HG02970 (cell line): Measurements from ENCODE around the gene ZNF70.
"Not testable (repeated sequence)": the region's sequence is repeated elsewhere in the genome, so short reads cannot be mapped to it uniquely, and the experiment has no call there.

ENCODE experiments used
- ATAC-seq: cut with Tn5 transposase; IDR thresholded peaks from one replicate; pipeline ENCODE4 v1.9.1; 2021; ENCODE audit warnings: mild to moderate bottlenecking, moderate library complexity, moderate number of reproducible peaks; ENCODE audit not compliant: unreplicated experiment, low FRiP score

ZNF70 gene

DNA sequence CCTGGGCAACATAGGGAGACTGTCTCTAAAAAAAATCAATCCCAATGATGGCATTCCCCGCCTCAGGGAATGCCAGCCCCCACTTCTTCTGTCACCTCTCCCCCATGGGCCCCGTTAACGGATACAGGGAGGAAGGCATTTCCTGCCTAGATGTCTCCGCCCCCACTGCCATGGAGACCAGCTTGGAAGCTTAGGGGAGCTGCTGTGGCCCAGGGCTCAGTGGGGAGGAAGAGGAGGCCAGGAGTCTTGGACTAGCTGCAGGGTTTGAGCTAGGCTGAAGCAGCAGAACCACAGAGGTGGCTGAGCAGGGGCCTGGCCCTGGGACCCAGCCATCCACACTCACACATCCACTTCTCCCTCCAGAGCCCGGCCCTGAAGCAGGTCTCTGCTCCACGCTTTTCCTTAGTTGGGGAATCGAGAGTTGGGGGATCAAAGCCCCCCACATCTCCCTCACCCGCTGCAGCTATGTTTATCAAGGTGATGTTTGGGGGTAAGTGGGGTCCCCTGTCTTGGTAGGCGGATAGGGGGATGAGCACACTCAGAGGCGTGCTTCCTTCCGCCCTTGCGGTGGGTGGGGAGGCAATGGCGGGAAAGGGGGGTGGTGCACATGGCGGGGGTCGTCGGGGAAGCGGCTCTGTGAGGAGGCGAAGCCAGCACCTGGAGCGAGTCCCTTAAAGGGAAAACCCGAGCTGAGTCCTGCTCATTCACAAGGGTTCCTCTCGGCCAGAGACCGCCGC, 12.1 kb upstream of the ZNF70 start, which contains the start of gene C22orf15:
TSS of gene C22orf15 (plus strand) at position 149 of the 737 bp plus-strand sequence. CDS start at position 466, 317 bp downstream.
- no peak for ATAC-seq

- ATAC-seq: no peak
These were observed 9.1 kb upstream of the ZNF70 start for GRCh38 chr22:23760056-23760455.

DNA sequence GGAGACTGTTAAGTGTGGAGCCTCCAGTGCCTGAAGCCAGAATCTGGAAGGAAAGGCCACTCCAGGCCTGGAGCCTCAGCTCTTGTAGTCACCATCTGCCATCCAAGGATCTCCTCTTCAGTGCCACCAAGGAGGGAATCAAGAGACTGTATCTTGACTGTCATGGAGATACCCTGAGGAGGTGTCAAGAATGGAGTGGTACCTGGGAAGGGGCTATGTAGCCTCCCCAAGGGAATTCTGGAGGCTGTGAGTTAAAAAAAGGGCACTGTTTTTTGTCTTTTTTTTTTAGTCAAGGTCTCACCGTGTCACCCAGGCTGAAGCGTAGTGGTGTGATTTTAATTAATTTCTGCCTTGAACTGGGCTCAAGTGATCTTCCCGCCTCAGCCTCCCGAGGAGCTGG, 8.7 kb upstream of the ZNF70 start:
- no peak for ATAC-seq

DNA sequence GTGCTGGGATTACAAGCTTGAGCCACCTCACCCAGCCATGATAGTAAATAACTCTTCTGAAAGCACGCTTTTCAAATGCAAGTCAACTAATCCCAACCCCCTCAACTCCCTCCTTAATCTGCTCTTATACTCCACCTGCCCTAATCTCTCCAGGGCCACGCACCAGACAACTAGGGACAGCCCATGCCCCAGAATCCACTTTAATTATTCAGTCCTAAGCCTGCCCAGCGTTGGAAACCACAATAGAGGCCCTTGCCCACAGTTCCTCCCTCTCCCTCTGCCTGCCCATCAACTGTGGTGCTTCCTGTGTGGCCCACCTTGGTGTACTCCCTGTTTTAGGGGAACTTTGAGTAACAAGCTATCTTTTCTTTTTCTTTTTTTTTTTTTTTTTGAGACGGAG, 6.0 kb upstream of the ZNF70 start:
- no peak for ATAC-seq

DNA sequence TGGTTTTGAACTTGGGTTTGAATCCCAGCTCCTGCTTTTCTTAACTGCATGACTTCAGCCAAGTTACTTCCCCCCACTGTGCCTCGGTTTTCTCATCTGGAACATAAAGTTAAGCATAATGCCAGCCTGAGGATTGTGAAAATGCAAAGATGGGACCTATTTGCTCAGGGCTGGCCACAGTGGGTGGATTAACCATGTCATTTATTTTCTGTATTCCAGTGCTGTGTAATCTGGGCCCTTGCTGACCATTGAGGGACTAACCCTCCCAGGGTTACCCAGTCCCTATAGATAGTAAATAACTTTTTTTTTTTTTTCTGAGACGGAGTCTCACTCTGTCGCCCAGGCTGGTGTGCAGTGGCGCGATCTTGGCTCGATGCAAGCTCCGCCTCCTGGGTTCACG, 4.8 kb upstream of the ZNF70 start:
- no peak for ATAC-seq

DNA sequence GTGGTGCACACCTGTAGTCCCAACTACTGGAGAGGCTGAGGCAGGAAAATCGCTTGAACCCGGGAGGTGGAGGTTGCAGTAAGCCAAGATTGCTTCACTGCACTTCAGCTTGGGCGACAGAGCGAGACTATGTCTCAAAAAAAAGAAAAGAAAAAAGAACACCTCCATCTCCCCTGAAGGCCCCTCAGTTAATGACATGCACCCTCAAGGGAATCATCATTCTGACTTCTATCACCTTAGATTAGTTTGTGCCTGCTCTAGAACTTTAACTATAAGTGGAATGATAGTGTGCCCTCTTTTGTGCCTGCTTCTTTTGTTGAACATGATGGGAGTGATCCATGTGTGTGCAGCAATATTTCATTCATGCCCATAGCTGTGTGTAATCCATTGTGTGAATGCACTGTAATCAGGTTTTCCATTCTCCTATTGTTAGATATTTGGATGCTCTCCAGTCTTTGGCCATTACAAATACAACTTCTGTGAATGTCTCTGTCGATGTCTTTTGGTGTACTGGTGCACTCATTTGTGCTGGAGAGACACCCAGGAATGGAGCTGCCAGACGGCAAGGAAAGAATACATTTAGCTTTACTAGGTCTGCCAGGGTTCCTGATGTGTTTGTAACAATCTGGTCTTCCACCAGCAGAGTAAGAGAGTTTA, 4.2 kb upstream of the ZNF70 start:
- no peak for ATAC-seq

GRCh38 chr22:23754220-23754919, 3.5 kb upstream of the ZNF70 start, which contains the start of gene VPREB3:
VPREB3 (minus strand) TSS chr22:23754425; CDS start chr22:23754363, 62 bp downstream.
- no peak for ATAC-seq

GRCh38 chr22:23753385-23753784, 2.5 kb upstream of the ZNF70 start:
- ATAC-seq: no peak

DNA sequence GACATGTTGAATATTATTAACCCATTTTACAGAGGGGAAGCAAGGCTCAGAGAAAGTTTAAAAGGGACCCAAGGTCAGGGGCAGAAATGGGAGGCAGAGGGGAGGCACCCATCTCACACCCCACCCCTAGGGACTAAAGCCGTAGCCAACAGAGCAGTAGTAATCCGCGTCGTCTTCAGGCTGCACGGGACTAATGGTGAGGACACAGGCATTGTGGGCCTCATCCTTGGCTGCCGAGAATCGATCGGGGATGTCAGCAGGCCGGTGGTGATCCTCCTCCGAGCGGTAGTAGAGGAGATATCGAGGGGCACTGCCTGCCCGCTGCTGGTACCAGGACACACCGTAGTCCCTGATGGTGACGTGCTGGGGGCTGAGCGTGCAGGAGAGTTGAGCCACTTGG, 1.8 kb upstream of the ZNF70 start:
- ATAC-seq: no peak

GRCh38 chr22:23752090-23752691, 1.3 kb upstream of the ZNF70 start:
- no peak for ATAC-seq

GRCh38 chr22:23751441-23751996, 607 bp upstream of the ZNF70 start:
- ATAC-seq: no peak

- ATAC-seq: no peak
These were observed 572 bp downstream of the ZNF70 start for GRCh38 chr22:23750367-23750713.

DNA sequence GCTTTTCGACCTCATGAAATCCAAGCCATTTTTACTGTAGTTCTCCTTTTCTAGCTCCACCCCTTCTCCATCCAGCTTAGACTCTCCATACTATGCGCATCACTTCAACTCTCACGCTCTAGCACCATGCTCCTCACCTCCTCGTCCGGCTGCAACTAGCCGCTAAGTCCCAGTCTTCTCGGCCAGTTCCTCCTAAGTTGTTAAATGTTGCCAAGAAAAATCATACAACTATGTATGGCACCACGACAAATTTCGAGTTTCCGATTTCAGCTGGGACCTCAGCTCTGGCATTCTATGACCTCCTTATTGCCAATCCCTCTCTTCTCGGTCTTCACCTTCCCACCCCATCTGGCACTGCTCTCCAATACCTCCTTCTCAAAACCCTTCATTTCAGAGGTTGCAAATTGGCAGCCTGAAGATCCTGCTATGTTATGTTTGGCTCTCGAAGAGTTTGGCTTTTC, 1.0 kb downstream of the ZNF70 start:
- ATAC-seq: no peak

GRCh38 chr22:23745791-23746190, 5.1 kb downstream of the ZNF70 start:
- no peak for ATAC-seq

- ATAC-seq: no peak
These were observed 6.4 kb downstream of the ZNF70 start for GRCh38 chr22:23744485-23744884.

DNA sequence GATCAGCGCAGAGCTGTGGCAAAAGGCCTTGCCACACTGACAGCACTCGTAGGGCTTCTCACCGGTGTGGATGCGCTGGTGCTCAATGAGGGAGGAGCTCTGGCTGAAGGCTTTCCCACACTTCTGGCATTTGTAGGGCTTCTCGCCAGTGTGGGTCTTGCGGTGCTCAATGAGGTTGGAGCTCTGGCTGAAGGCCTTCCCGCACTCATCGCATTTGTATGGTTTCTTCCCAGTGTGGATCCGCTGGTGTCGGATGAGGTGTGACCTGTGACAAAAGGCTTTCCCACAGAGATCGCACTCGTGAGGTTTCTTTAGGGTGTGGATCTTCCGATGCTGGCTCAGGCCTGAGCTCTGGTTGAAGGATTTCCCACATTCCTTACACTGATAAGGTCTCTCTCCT, 6.9 kb downstream of the ZNF70 start:
- no peak for ATAC-seq

- ATAC-seq: no peak
These were observed 7.6 kb downstream of the ZNF70 start for GRCh38 chr22:23743303-23743705.

DNA sequence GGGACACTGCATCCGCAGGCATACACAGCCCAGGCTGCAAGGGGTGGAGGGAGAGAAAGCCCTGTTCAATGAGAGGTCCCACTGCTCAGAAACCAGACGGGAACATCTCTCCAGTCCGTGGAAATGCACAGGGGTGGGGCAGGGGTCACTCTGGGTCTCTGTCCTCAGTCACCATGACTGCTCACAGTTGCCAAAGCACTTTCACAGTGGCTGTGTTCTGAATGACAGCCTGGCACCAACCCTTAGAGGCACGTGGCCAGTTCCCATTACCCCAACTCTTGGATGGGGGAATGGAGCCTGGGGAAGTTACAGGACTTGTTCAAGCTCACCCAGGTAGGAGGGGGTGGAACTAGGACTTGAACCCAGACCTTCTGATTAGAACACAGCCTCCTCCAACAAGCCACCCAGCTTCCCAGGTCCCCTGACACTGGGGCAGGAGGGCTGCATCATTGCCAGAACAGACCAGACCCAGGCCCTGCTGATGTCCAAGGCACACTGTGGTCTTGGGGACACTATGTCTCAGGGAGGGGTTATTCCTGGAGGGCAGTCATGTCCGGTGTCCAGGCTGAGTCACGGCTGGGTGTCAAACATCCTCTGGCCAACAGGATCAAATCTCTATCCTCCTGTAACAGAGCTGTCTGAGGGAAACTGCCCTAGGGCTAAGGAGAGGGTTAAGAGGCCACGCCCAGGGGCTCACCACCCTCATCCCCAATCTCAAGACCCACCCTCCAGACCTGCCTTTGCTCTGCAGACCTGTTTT, 8.2 kb downstream of the ZNF70 start:
- ATAC-seq: no peak

DNA sequence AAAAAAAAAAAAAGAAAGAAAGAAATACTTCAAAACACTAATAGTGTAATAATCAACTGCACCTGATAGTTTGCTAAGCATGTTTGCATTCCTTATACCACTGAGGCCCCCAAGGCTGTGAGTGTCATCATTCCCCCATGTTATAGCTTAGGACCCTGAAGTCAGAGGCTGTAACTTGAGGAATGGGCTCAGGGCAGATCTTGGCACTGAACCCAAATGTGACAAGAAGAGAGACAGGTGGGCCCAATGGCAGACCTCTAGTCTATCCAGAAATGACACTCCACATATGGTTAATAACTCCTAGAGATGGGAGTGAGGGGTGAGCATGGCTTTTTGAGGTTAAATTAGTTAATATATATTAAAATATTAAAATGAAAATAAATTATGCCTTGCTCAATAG, 13.2 kb downstream of the ZNF70 start:
- ATAC-seq: no peak

GRCh38 chr22:23728108-23728507, 22.8 kb downstream of the ZNF70 start:
- not testable (repeated sequence) for ATAC-seq
